ENCODE data around the gene TRAM1L1. TPM values are rescaled to one million over a fixed set of nuclear protein-coding genes. Genes with fewer than 3 reads are reported as not detected.

The TRAM1L1 gene
- not detected in 2 replicates for total RNA-seq

DNA sequence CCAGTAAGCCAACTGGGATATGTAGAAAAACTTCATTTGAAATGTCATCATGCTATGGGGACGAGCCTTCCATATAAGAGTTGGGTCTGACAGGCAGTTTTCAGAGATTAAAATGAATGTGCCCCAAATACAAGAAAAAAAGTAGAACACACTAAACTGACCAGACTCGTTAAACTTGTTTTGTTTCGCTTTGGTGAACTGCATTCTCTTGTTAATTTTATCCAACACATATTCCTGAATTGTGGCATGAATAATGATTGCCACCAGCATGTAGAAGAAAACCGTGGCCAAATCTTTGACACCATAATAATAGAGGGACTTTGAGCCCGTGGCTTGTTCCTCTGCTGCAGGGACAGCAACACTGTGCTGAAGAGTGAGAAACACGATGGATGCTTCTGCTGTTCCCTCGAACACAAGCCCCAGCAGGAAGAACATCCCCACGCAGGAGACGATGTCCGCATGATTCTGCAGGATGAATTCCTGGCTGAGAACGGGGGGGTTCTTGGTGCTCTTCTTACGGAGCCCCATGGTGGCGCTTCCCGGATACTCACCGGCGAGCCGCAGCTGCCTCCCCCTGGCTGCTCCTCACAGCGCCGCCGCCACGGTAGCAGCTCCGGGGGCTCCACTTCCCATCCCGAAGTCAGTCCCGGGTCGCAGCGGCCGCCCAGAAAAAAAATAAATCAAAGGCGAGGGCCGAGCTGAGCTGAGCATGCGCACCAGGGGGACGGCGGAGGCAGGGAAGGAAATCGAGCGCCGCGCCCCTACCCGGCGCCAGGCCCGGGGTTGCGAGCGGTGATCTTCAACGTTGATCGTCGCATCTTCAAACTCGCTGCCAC lies at the start of gene TRAM1L1:
TRAM1L1 (minus strand) TSS at position 711 of the 836 bp plus-strand sequence; CDS start at position 528, 183 bp downstream.
- Mint-ChIP-seq H3K9me3 (peaks cover 12% of the 10 kb centered on the region), H3K27ac (no peak within 1 kb of the TSS), H3K4me1 (no peaks in the 10 kb centered on the region), H3K4me3 (no peak within 1 kb of the TSS), H3K36me3 (ENCODE audit: low read depth) (no peaks in the 10 kb centered on the region), H3K27me3 (no peaks in the 10 kb centered on the region)
- CTCF ChIA-PET: no interaction called here
- ATAC-seq (ENCODE audit: low read depth): no peak
- TF ChIP-seq, protein P1, sequence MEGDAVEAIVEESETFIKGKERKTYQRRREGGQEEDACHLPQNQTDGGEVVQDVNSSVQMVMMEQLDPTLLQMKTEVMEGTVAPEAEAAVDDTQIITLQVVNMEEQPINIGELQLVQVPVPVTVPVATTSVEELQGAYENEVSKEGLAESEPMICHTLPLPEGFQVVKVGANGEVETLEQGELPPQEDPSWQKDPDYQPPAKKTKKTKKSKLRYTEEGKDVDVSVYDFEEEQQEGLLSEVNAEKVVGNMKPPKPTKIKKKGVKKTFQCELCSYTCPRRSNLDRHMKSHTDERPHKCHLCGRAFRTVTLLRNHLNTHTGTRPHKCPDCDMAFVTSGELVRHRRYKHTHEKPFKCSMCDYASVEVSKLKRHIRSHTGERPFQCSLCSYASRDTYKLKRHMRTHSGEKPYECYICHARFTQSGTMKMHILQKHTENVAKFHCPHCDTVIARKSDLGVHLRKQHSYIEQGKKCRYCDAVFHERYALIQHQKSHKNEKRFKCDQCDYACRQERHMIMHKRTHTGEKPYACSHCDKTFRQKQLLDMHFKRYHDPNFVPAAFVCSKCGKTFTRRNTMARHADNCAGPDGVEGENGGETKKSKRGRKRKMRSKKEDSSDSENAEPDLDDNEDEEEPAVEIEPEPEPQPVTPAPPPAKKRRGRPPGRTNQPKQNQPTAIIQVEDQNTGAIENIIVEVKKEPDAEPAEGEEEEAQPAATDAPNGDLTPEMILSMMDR (IDR thresholded peaks at IDR 0.05): no peak
- intact Hi-C loops (cut with micrococcal nuclease): no loop called here
- POLR2A ChIA-PET: no interaction called here
- DNase-seq: no peak

GRCh38 chr4:117134386-117134785 lies 49.0 kb upstream of the TRAM1L1 start:
- H3K27ac Mint-ChIP-seq: no peak overlapping the region
- no peak for DNase-seq
- no peaks in the 10 kb centered on the region for H3K4me1 Mint-ChIP-seq
- H3K27me3 Mint-ChIP-seq: no peaks in the 10 kb centered on the region
- H3K4me3 Mint-ChIP-seq: no peak overlapping the region
- intact Hi-C loops (cut with micrococcal nuclease): no loop called here
- no peaks in the 10 kb centered on the region for H3K36me3 Mint-ChIP-seq (ENCODE audit: low read depth)
- H3K9me3 Mint-ChIP-seq: peaks cover 15% of the 10 kb centered on the region
- no peak for ATAC-seq (ENCODE audit: low read depth)
- POLR2A ChIA-PET: no interaction called here
- CTCF ChIA-PET: no interaction called here
- TF ChIP-seq, protein P1 (IDR thresholded peaks at IDR 0.05): no peak

DNA sequence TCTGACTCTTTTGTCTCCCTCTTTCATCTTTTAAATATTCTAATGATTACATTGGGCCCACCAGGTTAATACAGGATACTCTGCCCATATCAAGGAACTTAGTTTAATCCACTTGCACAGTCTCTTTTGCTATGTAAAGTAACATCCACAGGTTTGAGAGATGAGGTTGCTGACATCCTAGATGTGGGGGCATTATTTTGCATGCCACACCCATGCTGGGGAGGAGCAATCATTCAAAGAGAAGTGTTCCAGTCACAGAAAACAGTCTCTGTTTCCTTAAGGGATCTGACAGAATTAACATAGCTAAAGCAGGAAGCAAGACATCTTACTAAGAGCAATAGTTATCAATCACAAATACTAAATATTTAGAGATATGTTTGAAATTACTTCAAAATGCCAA lies 11.5 kb upstream of the TRAM1L1 start:
- intact Hi-C loops (cut with micrococcal nuclease): no loop called here
- Mint-ChIP-seq H3K4me3 (no peak overlapping the region), H3K4me1 (no peaks in the 10 kb centered on the region)

DNA sequence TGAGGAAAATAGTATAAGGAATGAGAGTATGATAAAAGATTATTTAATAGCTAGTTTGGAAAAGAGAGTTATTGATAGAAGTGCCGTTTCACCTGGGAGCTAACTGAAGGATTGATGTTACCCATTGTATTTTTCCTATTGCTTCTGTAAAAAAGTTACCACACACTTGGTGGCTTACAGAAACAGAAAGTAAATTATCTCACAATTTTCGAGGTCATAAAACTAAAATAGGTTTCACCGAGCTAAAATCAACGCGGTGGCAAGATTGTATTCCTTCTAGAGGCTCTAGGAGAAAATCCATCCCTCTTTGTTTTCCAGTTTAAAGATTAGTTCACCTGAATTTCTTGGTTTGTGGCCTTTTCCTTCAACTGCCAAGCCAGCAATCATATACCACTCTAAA lies 11.1 kb upstream of the TRAM1L1 start:
- CTCF ChIA-PET: no interaction called here
- Mint-ChIP-seq H3K4me1 (no peaks in the 10 kb centered on the region), H3K9me3 (no peaks in the 10 kb centered on the region), H3K36me3 (ENCODE audit: low read depth) (no peaks in the 10 kb centered on the region), H3K27me3 (no peaks in the 10 kb centered on the region), H3K4me3 (no peak overlapping the region), H3K27ac (no peak overlapping the region)
- ATAC-seq (ENCODE audit: low read depth) (no peak), DNase-seq (no peak)
- intact Hi-C loops (cut with micrococcal nuclease): no loop called here
- POLR2A ChIA-PET: no interaction called here
- TF ChIP-seq, protein P1 (IDR thresholded peaks at IDR 0.05): no peak

More for the DNA sequence above, 11.5 kb upstream of the TRAM1L1 start:
- no peak for DNase-seq
- Mint-ChIP-seq H3K27me3 (no peaks in the 10 kb centered on the region), H3K9me3 (no peaks in the 10 kb centered on the region), H3K27ac (no peak overlapping the region), H3K36me3 (ENCODE audit: low read depth) (no peaks in the 10 kb centered on the region)
- TF ChIP-seq, protein P1 (IDR thresholded peaks at IDR 0.05): no peak
- CTCF ChIA-PET: no interaction called here
- no peak for ATAC-seq (ENCODE audit: low read depth)
- POLR2A ChIA-PET: no interaction called here

DNA sequence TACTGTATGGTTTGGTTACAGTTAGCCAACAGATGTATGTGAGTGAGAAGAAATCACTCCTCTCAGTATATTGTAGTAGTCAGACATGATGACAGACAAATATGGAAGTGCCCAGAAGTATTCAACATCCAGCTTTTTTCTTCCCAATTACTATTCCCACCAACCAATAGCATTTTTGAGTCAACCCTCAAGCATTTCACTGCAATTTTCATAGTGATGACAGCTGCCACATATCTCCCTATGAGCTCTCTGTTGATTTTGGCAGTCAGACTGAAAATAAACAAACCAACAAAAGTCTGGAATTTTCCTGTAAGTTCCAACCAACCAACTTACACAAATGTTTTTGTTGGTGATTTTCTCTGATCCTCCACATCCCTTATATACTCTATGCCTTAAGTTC lies 8.2 kb upstream of the TRAM1L1 start:
- Mint-ChIP-seq H3K4me1 (no peaks in the 10 kb centered on the region), H3K4me3 (no peak overlapping the region), H3K27ac (no peak overlapping the region), H3K36me3 (ENCODE audit: low read depth) (no peaks in the 10 kb centered on the region), H3K9me3 (no peaks in the 10 kb centered on the region), H3K27me3 (no peaks in the 10 kb centered on the region)
- ATAC-seq (ENCODE audit: low read depth) (no peak), DNase-seq (no peak)
- intact Hi-C loops (cut with micrococcal nuclease): no loop called here
- TF ChIP-seq, protein P1 (IDR thresholded peaks at IDR 0.05): no peak
- CTCF ChIA-PET: no interaction called here
- POLR2A ChIA-PET: no interaction called here

Data from activated B cell treated with CpG ODN at 0.5 μM for 24 hours (primary cell).